HCT116 (cell line): ENCODE data around the gene LKAAEAR1. TPM values are rescaled to one million over a fixed set of nuclear protein-coding genes. Genes with fewer than 3 reads are reported as not detected.
A peak's percentile ranks its signal among the peaks of the same experiment; 100 is the strongest.
"Not testable (repeated sequence)": the region's sequence is repeated elsewhere in the genome, so short reads cannot be mapped to it uniquely, and the experiment has no call there.

Source experiments
- ATAC-seq: fragments of 200-7000 bp; cut with Tn5 transposase; 2 replicates; pipeline ENCODE4 v1.9.1; 2020; ENCODE audit warnings: mild to moderate bottlenecking, moderate library complexity
- BruUV-seq: library from RNA; stranded (reverse); fragments of 400-500 nt; replicated peaks from 2 replicates; lab custom pipeline; 2021; lab: Mats Ljungman, UMichigan
- CTCF ChIA-PET: fragments of 300-600 bp; sonication (Branson Sonifier 250); formaldehyde crosslinking; loops from one replicate; lab custom pipeline; 2021; ENCODE audit warnings: antibody characterized with exemption; lab: Charles Lee
- POLR2A ChIA-PET: fragments of 300-600, 350-600 bp; sonication (Branson Sonifier 250); formaldehyde crosslinking; loops from one replicate; lab custom pipeline; 2021; ENCODE audit warnings: antibody characterized with exemption; lab: Charles Lee
- RAD21 ChIA-PET, 2 experiments: fragments of 300-600 bp; sonication (Branson Sonifier 250); formaldehyde crosslinking; loops; one replicate each; lab custom pipeline; 2023; ENCODE audit warnings: low total read pairs in 2 of 2; ENCODE audit not compliant: uncharacterized antibody in 2 of 2, unreplicated experiment in 2 of 2, low non-redundant PET in 1 of 2; lab: Charles Lee
- DNase-seq: peaks from one replicate; pipeline ENCODE4 v3.0.0-alpha.2; 2010; ENCODE audit warnings: low read depth, low spot score
- H2AFZ ChIP-seq: fragments of 200-600 bp; shearing (Covaris generic), sonication (generic); 2 replicates; pipeline ENCODE4 v1.6.1; 2017; ENCODE audit warnings: low read depth, mixed run types, mixed read lengths, antibody characterized with exemption, low read length; ENCODE audit not compliant: poor library complexity, severe bottlenecking
- H3K27ac ChIP-seq: 2 replicates; pipeline ENCODE4 v1.5.1; 2012; ENCODE audit warnings: low read depth, low read length
- H3K27me3 ChIP-seq: fragments of 200-600 bp; sonication (generic); 2 replicates; pipeline ENCODE4 v1.6.1; 2016; ENCODE audit warnings: mixed run types, low read length, mixed read lengths; ENCODE audit not compliant: insufficient read depth
- H3K36me3 ChIP-seq, 2 experiments: fragments of 200-500 bp in 1 of 2; fragments of 200-600 bp in 1 of 2; sonication (Bioruptor generic) in 1 of 2; sonication (generic) in 1 of 2; 2 replicates each; pipeline versions ENCODE4 v1.5.1 to v1.6.1; 2014 to 2016; ENCODE audit warnings: low read length in 2 of 2, inconsistent platforms in 1 of 2, mixed read lengths in 1 of 2, mixed run types in 1 of 2; ENCODE audit not compliant: insufficient read depth in 2 of 2, control insufficient read depth in 1 of 2
- H3K4me1 ChIP-seq, 2 experiments: fragments of 200-600 bp in 1 of 2; sonication (generic) in 1 of 2; 2 replicates each; pipeline versions ENCODE4 v1.5.1 to v1.6.1; 2012 to 2017; ENCODE audit warnings: low read length in 2 of 2, inconsistent platforms in 1 of 2, mild to moderate bottlenecking in 1 of 2, mixed read lengths in 1 of 2, mixed run types in 1 of 2, moderate library complexity in 1 of 2; ENCODE audit not compliant: insufficient read depth in 2 of 2, control insufficient read depth in 1 of 2
- H3K4me2 ChIP-seq: fragments of 200-600 bp; sonication (generic); 2 replicates; pipeline ENCODE4 v1.6.1; 2017; ENCODE audit warnings: mixed run types, low read length, mixed read lengths
- H3K4me3 ChIP-seq, 2 experiments: fragments of 200-600 bp in 1 of 2; sonication (generic) in 1 of 2; replicated peaks in 1 of 2; 2 replicates each; pipeline ENCODE4 v1.5.1; 2011 to 2016; ENCODE audit warnings: low read length in 2 of 2, control low read depth in 1 of 2, low read depth in 1 of 2, mild to moderate bottlenecking in 1 of 2, mixed read lengths in 1 of 2, mixed run types in 1 of 2
- H3K79me2 ChIP-seq: fragments of 200-600 bp; sonication (generic); 2 replicates; pipeline ENCODE4 v1.6.1; 2017; ENCODE audit warnings: mild to moderate bottlenecking, mixed run types, low read length, moderate library complexity, mixed read lengths; ENCODE audit not compliant: insufficient read depth
- H3K9ac ChIP-seq: fragments of 200-600 bp; sonication (generic); 2 replicates; pipeline ENCODE4 v1.6.1; 2016; ENCODE audit warnings: low read length, mixed read lengths
- H3K9me2 ChIP-seq: fragments of 200-600 bp; sonication (generic), shearing (Covaris generic); 2 replicates; pipeline ENCODE4 v1.6.1; 2017; ENCODE audit warnings: mixed run types, mild to moderate bottlenecking, moderate library complexity; ENCODE audit not compliant: insufficient read depth
- H3K9me3 ChIP-seq, 2 experiments: fragments of 200-500 bp in 1 of 2; fragments of 200-600 bp in 1 of 2; sonication (Bioruptor generic) in 1 of 2; sonication (generic) in 1 of 2; 2 replicates each; pipeline ENCODE4 v1.6.1; 2014 to 2017; ENCODE audit warnings: low read length in 2 of 2, mixed read lengths in 2 of 2, inconsistent platforms in 1 of 2, low read depth in 1 of 2, mild to moderate bottlenecking in 1 of 2, mixed run types in 1 of 2, moderate library complexity in 1 of 2; ENCODE audit not compliant: control insufficient read depth in 1 of 2, insufficient read depth in 1 of 2
- H4K20me1 ChIP-seq: fragments of 200-600 bp; sonication (generic), shearing (Covaris generic); 2 replicates; pipeline ENCODE4 v1.6.1; 2017; ENCODE audit warnings: mixed run types, mild to moderate bottlenecking, moderate library complexity; ENCODE audit not compliant: insufficient read depth
- ATF3 ChIP-seq: IDR thresholded peaks from 2 replicates; pipeline ENCODE4 v1.6.1; 2012
- ELF1 ChIP-seq: IDR thresholded peaks from 2 replicates; pipeline ENCODE4 v1.6.1; 2012; ENCODE audit warnings: low read depth, borderline replicate concordance
- EZH2phosphoT487 ChIP-seq: fragments of 200-600 bp; IDR thresholded peaks from 2 replicates; pipeline ENCODE4 v1.6.1; 2018; ENCODE audit warnings: antibody characterized with exemption, borderline replicate concordance
- FOSL1 ChIP-seq: IDR thresholded peaks from 2 replicates; pipeline ENCODE4 v1.6.1; 2012; ENCODE audit warnings: low read depth
- POLR2AphosphoS5 ChIP-seq: IDR thresholded peaks from 2 replicates; pipeline ENCODE4 v1.6.1; 2011; ENCODE audit warnings: mild to moderate bottlenecking, low read depth, low read length, moderate library complexity
- SIN3A ChIP-seq: IDR thresholded peaks from 2 replicates; pipeline ENCODE4 v1.6.1; 2012; ENCODE audit warnings: low read depth
- SP1 ChIP-seq: IDR thresholded peaks from 2 replicates; pipeline ENCODE4 v1.6.1; 2012; ENCODE audit warnings: low read depth
- SRF ChIP-seq: IDR thresholded peaks from 2 replicates; pipeline ENCODE4 v1.6.1; 2012; ENCODE audit warnings: low read depth
- YY1 ChIP-seq: IDR thresholded peaks from 2 replicates; pipeline ENCODE4 v1.6.1; 2011; ENCODE audit warnings: low read length, low read depth, moderate library complexity, mild to moderate bottlenecking; ENCODE audit not compliant: insufficient replicate concordance; ENCODE audit errors: extremely low read depth
- ZFX ChIP-seq: fragments of 450-650 bp; IDR thresholded peaks from 2 replicates; pipeline ENCODE4 v1.6.1; 2017
- intact Hi-C: fragments of 100-400 bp; cut with micrococcal nuclease; formaldehyde crosslinking; loops from 2 replicates; pipeline ENCODE4 v1.10.0; 2022
- total RNA-seq: library from RNA; stranded (reverse); gene quantifications from one replicate; pipeline ENCODE4 v1.2.1, GENCODE V29; 2021; ENCODE audit not compliant: unreplicated experiment

LKAAEAR1 gene
- total RNA-seq, 1 experiment from 2014 or later, result not detected

- BruUV-seq, result no TSS peak
- Histone ChIP-seq H3K27ac (no peak overlapping the region; the same call in 1 of the 2 replicates), H3K9me3 (no peaks in the 10 kb centered on the region), H3K9me2 (no peaks in the 10 kb centered on the region), H3K4me3 (no peak overlapping the region), H3K27me3 (no peaks in the 10 kb centered on the region), H3K4me2 (peak overlapping the region; percentile 30), H3K9ac (no peak overlapping the region), H2AFZ (no peak overlapping the region), H3K79me2 (no peaks in the 10 kb centered on the region), H3K36me3 (no peaks in the 10 kb centered on the region), H4K20me1 (no peaks in the 10 kb centered on the region), H3K4me1 (peaks cover 0 to 8% of the 10 kb centered on the region in 2 experiments; a peak in 2 of 4 replicates)
- ChIA-PET CTCF (interaction anchor here (0.5 to 1.9 kb wide), 5 partner anchors 18 to 582 kb away, joined by 3 to 16 read pairs (median 5); partner anchors contain the start of genes PRPF6 and PTK6), POLR2A (no interaction called here), RAD21 (interaction anchor here in 1 of 2 experiments (0.7 kb wide), 1 partner anchor 194 kb away, joined by 7 read pairs; no protein-coding TSS in a partner anchor)
- no peak for TF ChIP-seq ZFX
- TF ChIP-seq SRF, result no peak
- no peak for TF ChIP-seq SIN3A
- no peak for TF ChIP-seq ELF1
- TF ChIP-seq SP1, result no peak
- no peak for TF ChIP-seq EZH2phosphoT487
- TF ChIP-seq POLR2AphosphoS5, result no peak
- no peak for TF ChIP-seq YY1
- TF ChIP-seq FOSL1, result no peak
- peak; percentile 51 for ATAC-seq
- DNase-seq, result peak; percentile 6
- intact Hi-C loops, result loop anchor here (1.0 to 2.0 kb wide), 2 partner anchors 81 to 139 kb away; partner anchors contain the start of gene PRPF6
These were observed 35.6 kb upstream of the LKAAEAR1 start for GRCh38 chr20:64119681-64120341.

- Histone ChIP-seq H3K4me2 (no peak overlapping the region), H3K4me1 (peaks cover 0 to 8% of the 10 kb centered on the region in 2 experiments; a peak in 2 of 4 replicates), H3K27ac (no peak overlapping the region; the same call in 1 of the 2 replicates), H3K9me2 (no peaks in the 10 kb centered on the region), H3K27me3 (no peaks in the 10 kb centered on the region), H2AFZ (no peak overlapping the region), H4K20me1 (no peaks in the 10 kb centered on the region), H3K79me2 (no peaks in the 10 kb centered on the region), H3K4me3 (no peak overlapping the region), H3K9me3 (no peaks in the 10 kb centered on the region)
- ChIA-PET CTCF (interaction anchor here (1.1 to 1.9 kb wide), 4 partner anchors 80 to 581 kb away, joined by 3 to 16 read pairs (median 8); partner anchors contain the start of genes PRPF6 and PTK6), RAD21 (no interaction called here), POLR2A (no interaction called here)
- DNase-seq, result no peak
- intact Hi-C loops, result no loop called here
- ATAC-seq, result no peak
- BruUV-seq, result no TSS peak
- TF ChIP-seq ATF3, result no peak
- TF ChIP-seq, all 23 proteins: peak for 0
- H3K36me3 ChIP-seq, result no peaks in the 10 kb centered on the region
- no peak overlapping the region for H3K9ac ChIP-seq
These were observed 35.1 kb upstream of the LKAAEAR1 start for GRCh38 chr20:64119301-64119680.

GRCh38 chr20:64117432-64117777 lies 33.2 kb upstream of the LKAAEAR1 start:
- DNase-seq, BruUV-seq, H3K9me2 ChIP-seq, intact Hi-C loops, H3K4me3 ChIP-seq, H2AFZ ChIP-seq, H3K9ac ChIP-seq, ATAC-seq, H3K27ac ChIP-seq, H3K27me3 ChIP-seq, H4K20me1 ChIP-seq, H3K36me3 ChIP-seq, RAD21 ChIA-PET, H3K4me2 ChIP-seq, H3K79me2 ChIP-seq, H3K9me3 ChIP-seq, POLR2A ChIA-PET, CTCF ChIA-PET, H3K4me1 ChIP-seq: not testable (repeated sequence)
